Endothelial cell of umbilical vein (primary cell): ENCODE measurements around the gene FTSJ1. TPM values are rescaled to one million over a fixed set of nuclear protein-coding genes. Genes with fewer than 3 reads are reported as not detected.

Experiments
- BruUV-seq: library from RNA; stranded (reverse); fragments of 400-500 nt; replicated peaks from 2 replicates; lab custom pipeline; 2021; lab: Mats Ljungman, UMichigan
- CTCF ChIA-PET: fragments of 300-600, 350-600 bp; sonication (Branson Sonifier 250); formaldehyde crosslinking; loops from one replicate; lab custom pipeline; 2021; ENCODE audit warnings: antibody characterized with exemption, inconsistent platforms; lab: Charles Lee
- POLR2A ChIA-PET: fragments of 300-600, 350-600 bp; sonication (Branson Sonifier 250); formaldehyde crosslinking; loops from one replicate; lab custom pipeline; 2021; ENCODE audit warnings: antibody characterized with exemption, inconsistent platforms; lab: Charles Lee
- DNase-seq: peaks from one replicate; pipeline ENCODE4 v3.0.0-alpha.2; 2011; ENCODE audit warnings: low read depth, low spot score
- FAIRE-seq: peaks from 2 replicates; lab custom pipeline; 2011; peaks lifted over from hg19 to GRCh38; lab: Jason Lieb, UNC
- H2AFZ ChIP-seq: 2 replicates; pipeline ENCODE4 v1.6.0; 2012; ENCODE audit warnings: low read depth, low read length, control low read depth, inconsistent platforms
- H3K27ac ChIP-seq: 2 replicates; pipeline ENCODE4 v1.5.1; 2011; ENCODE audit warnings: low read depth, mild to moderate bottlenecking, control low read depth, low read length, moderate library complexity; ENCODE audit not compliant: insufficient read depth
- H3K27me3 ChIP-seq, 2 experiments: 2 replicates each; pipeline versions ENCODE4 v1.6.0 to v1.6.1; 2011; ENCODE audit warnings: low read length in 2 of 2, mixed read lengths in 1 of 2; ENCODE audit not compliant: control insufficient read depth in 2 of 2, insufficient read depth in 2 of 2
- H3K36me3 ChIP-seq, 2 experiments: 2 replicates in 1 of 2; 3 replicates in 1 of 2; pipeline ENCODE4 v1.5.1; 2011; ENCODE audit warnings: low read length in 2 of 2, mild to moderate bottlenecking in 1 of 2, moderate library complexity in 1 of 2; ENCODE audit not compliant: control insufficient read depth in 2 of 2, insufficient read depth in 2 of 2; ENCODE audit errors: extremely low read depth in 1 of 2
- H3K4me1 ChIP-seq: 3 replicates; pipeline ENCODE4 v1.5.1; 2011; ENCODE audit warnings: mild to moderate bottlenecking, low read length; ENCODE audit not compliant: control insufficient read depth, insufficient read depth; ENCODE audit errors: extremely low read depth
- H3K4me2 ChIP-seq: 2 replicates; pipeline ENCODE4 v1.6.1; 2011; ENCODE audit warnings: low read length, control low read depth, mixed read lengths; ENCODE audit not compliant: insufficient read depth
- H3K4me3 ChIP-seq, 3 experiments: fragments of 200-600 bp in 1 of 3; sonication (generic), shearing (Covaris generic) in 1 of 3; replicated peaks in 1 of 3; 2 replicates each; pipeline ENCODE4 v1.5.1; 2011 to 2016; ENCODE audit warnings: control low read depth in 3 of 3, low read length in 3 of 3, mild to moderate bottlenecking in 2 of 3, inconsistent platforms in 1 of 3, low read depth in 1 of 3, moderate library complexity in 1 of 3; ENCODE audit not compliant: insufficient read depth in 1 of 3
- H3K79me2 ChIP-seq: 2 replicates; pipeline ENCODE4 v1.6.0; 2012; ENCODE audit warnings: low read length, inconsistent platforms; ENCODE audit not compliant: control insufficient read depth, insufficient read depth
- H3K9ac ChIP-seq: replicated peaks from 2 replicates; pipeline ENCODE3; 2011; ENCODE audit warnings: low read length, control low read depth; ENCODE audit not compliant: insufficient read depth; ENCODE audit errors: extremely low read depth
- H3K9me1 ChIP-seq: replicated peaks from 3 replicates; pipeline ENCODE4 v1.6.0; 2011; ENCODE audit warnings: mild to moderate bottlenecking, low read length; ENCODE audit not compliant: control insufficient read depth, insufficient read depth; ENCODE audit errors: extremely low read depth
- H3K9me3 ChIP-seq: replicated peaks from 2 replicates; pipeline ENCODE4 v1.5.1; 2012; ENCODE audit warnings: low read length, inconsistent platforms; ENCODE audit not compliant: control insufficient read depth, insufficient read depth
- H4K20me1 ChIP-seq: replicated peaks from 2 replicates; pipeline ENCODE3; 2011; ENCODE audit warnings: mild to moderate bottlenecking, low read length; ENCODE audit not compliant: control insufficient read depth, insufficient read depth; ENCODE audit errors: extremely low read depth
- EZH2 ChIP-seq: IDR thresholded peaks from 2 replicates; pipeline ENCODE4 v1.6.1; 2012; ENCODE audit warnings: borderline replicate concordance, low read depth, mild to moderate bottlenecking, moderate library complexity, low read length, inconsistent platforms; ENCODE audit not compliant: severe bottlenecking
- FOS ChIP-seq: IDR thresholded peaks from 2 replicates; pipeline ENCODE4 v1.6.1; 2011; ENCODE audit warnings: mild to moderate bottlenecking, low read length, moderate library complexity, borderline replicate concordance; ENCODE audit not compliant: insufficient read depth
- GATA2 ChIP-seq: IDR thresholded peaks from 2 replicates; pipeline ENCODE4 v1.7.0; 2011; ENCODE audit warnings: low read depth, mild to moderate bottlenecking, moderate library complexity, mixed read lengths, low read length; ENCODE audit not compliant: insufficient read length, insufficient read depth
- JUN ChIP-seq: IDR thresholded peaks from 2 replicates; pipeline ENCODE4 v1.6.1; 2011; ENCODE audit warnings: borderline replicate concordance, low read depth; ENCODE audit not compliant: insufficient read length, insufficient read depth
- MYC ChIP-seq: IDR thresholded peaks from one replicate; pipeline ENCODE4 v1.6.1; 2011; ENCODE audit warnings: mild to moderate bottlenecking, low read depth, low read length
- POLR2A ChIP-seq: IDR thresholded peaks from 2 replicates; pipeline ENCODE4 v1.6.1; 2012; ENCODE audit warnings: low read depth, mild to moderate bottlenecking, control low read depth, low read length
- POLR2AphosphoS5 ChIP-seq: IDR thresholded peaks from 2 replicates; pipeline ENCODE4 v1.6.1; 2012; ENCODE audit warnings: low read depth, mild to moderate bottlenecking, control low read depth, low read length, moderate library complexity; ENCODE audit not compliant: insufficient read depth
- dilution Hi-C: fragments of 300-500 bp; cut with MboI; formaldehyde crosslinking; loops from one replicate; pipeline ENCODE4 v1.15.0; 2019; ENCODE audit warnings: low sequenced_read_pairs; ENCODE audit not compliant: extremely low pct_ligation_motif_present
- intact Hi-C: fragments of 100-400 bp; cut with micrococcal nuclease; formaldehyde crosslinking; loops from one replicate; pipeline ENCODE4 v1.10.0; 2022
- polyA plus RNA-seq, 4 experiments: library from polyadenylated mRNA; depleted of rRNA in 3 of 4; stranded (reverse) in 3 of 4; unstranded in 1 of 4; fragments of >200 nt; gene quantifications; 2 replicates each; pipeline versions ENCODE4 v1.2.1 to v1.2.3, GENCODE V29; 2011 to 2012; ENCODE audit warnings: missing spikeins in 1 of 4
- total RNA-seq: library from RNA; stranded (reverse); gene quantifications from 2 replicates; pipeline ENCODE4 v1.2.3, GENCODE V29; 2021
- TF ChIP-seq, protein P1 (sequence below), 2 donors: IDR thresholded peaks; 1 replicate in 1 of 2; 2 replicates in 1 of 2; pipeline ENCODE4 v1.5.1; 2011; ENCODE audit warnings: low read length in 2 of 2, mild to moderate bottlenecking in 2 of 2, moderate library complexity in 2 of 2, control low read depth in 1 of 2, inconsistent platforms in 1 of 2, low read depth in 1 of 2; ENCODE audit not compliant: insufficient read depth in 1 of 2; ENCODE audit errors: extremely low read depth in 1 of 2
- TF ChIP-seq, protein P2 (sequence below): IDR thresholded peaks from 2 replicates; pipeline ENCODE4 v1.6.1; 2011; ENCODE audit not compliant: insufficient read depth, insufficient read length

The FTSJ1 gene
- total and polyA plus RNA-seq, 2 donors (not counting 3 experiments of a cell fraction or from before 2014, with no cell fraction given) = 59.9 to 63.9 TPM

DNA sequence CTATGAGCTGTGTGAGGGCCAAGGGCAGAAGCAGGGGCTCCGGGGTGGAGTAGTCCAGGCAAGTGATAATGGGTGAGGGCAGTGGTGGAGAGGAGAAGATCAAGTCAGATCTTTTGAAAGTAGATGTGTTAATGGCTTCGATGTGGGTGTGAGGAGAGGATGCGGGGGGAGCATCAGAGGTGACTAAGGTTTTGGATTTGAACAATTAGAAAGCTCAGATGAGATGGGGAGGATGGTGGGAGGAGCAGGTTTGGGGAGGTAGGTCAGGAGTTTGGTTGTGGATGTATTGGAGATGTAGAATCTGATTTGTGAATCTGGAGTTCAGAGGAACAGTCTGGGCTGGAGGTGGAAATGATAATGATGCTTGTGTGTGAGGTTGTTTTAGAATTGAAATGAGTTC is 4.6 kb downstream of the FTSJ1 start:
- dilution Hi-C loops (no loop called here), intact Hi-C loops (no loop called here)
- Histone ChIP-seq H3K9me3 (no peaks in the 10 kb centered on the region), H3K36me3 (peaks cover 0 to 9% of the 10 kb centered on the region in 2 experiments), H3K9ac (no peak overlapping the region), H2AFZ (no peak overlapping the region), H3K27me3 (no peaks in the 10 kb centered on the region), H3K79me2 (peaks cover 32% of the 10 kb centered on the region), H3K9me1 (no peaks in the 10 kb centered on the region), H3K4me2 (no peak overlapping the region), H3K4me1 (peaks cover 4% of the 10 kb centered on the region), H4K20me1 (no peaks in the 10 kb centered on the region), H3K27ac (no peak overlapping the region), H3K4me3 (no peak overlapping the region)
- no peak for FAIRE-seq
- POLR2A ChIA-PET = no interaction called here
- no peak for DNase-seq
- CTCF ChIA-PET = no interaction called here
- TF ChIP-seq POLR2AphosphoS5 (no peak), GATA2 (no peak), EZH2 (no peak), POLR2A (no peak), FOS (no peak), MYC (no peak), JUN (no peak)
- TF ChIP-seq, protein P1, sequence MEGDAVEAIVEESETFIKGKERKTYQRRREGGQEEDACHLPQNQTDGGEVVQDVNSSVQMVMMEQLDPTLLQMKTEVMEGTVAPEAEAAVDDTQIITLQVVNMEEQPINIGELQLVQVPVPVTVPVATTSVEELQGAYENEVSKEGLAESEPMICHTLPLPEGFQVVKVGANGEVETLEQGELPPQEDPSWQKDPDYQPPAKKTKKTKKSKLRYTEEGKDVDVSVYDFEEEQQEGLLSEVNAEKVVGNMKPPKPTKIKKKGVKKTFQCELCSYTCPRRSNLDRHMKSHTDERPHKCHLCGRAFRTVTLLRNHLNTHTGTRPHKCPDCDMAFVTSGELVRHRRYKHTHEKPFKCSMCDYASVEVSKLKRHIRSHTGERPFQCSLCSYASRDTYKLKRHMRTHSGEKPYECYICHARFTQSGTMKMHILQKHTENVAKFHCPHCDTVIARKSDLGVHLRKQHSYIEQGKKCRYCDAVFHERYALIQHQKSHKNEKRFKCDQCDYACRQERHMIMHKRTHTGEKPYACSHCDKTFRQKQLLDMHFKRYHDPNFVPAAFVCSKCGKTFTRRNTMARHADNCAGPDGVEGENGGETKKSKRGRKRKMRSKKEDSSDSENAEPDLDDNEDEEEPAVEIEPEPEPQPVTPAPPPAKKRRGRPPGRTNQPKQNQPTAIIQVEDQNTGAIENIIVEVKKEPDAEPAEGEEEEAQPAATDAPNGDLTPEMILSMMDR (IDR thresholded peaks at IDR 0.05; ENCODE audit: extremely low read depth in 1 of 2, insufficient read depth in 1 of 2, low read depth in 1 of 2, low read length in 2 of 2) = no peak
- TF ChIP-seq, protein P2, sequence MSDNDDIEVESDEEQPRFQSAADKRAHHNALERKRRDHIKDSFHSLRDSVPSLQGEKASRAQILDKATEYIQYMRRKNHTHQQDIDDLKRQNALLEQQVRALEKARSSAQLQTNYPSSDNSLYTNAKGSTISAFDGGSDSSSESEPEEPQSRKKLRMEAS = no peak
- no TSS peak for BruUV-seq
